ENCODE data around the gene REL. TPM values are rescaled to one million over a fixed set of nuclear protein-coding genes. Genes with fewer than 3 reads are reported as not detected.

REL gene
- total and polyA plus RNA-seq, 2 of the 4 experiments (the other 2 are of a cell fraction), result 1.3 to 4.3 TPM

- no TSS peak for BruUV-seq (replicated peaks)
- CTCF ChIA-PET, result no interaction called here
- in situ Hi-C loops (cut with MboI; ENCODE audit: low sequenced_read_pairs), result no loop called here
These were observed 22.5 kb upstream of the REL start for GRCh38 chr2:60858897-60859311.

More at GRCh38 chr2:60858897-60859311, 22.5 kb upstream of the REL start:
- Histone ChIP-seq H3K27me3 (ENCODE audit: control insufficient read depth, insufficient read depth, low read length) (peaks cover 7% of the 10 kb centered on the region), H3K23ac (ENCODE audit: low read depth, low read length) (no peak overlapping the region), H4K91ac (ENCODE audit: insufficient read depth, low read depth, low read length) (no peak overlapping the region), H2AK9ac (replicated peaks; ENCODE audit: low read depth, low read length, poor library complexity) (no peak overlapping the region), H3K9me3 (ENCODE audit: control insufficient read depth, insufficient read depth, low read length) (peaks cover 2% of the 10 kb centered on the region; the same call in 1 of the 2 replicates), H3K36me3 (ENCODE audit: control insufficient read depth, insufficient read depth, low read length) (no peaks in the 10 kb centered on the region), H3K9me1 (ENCODE audit: insufficient read depth, low read length) (no peaks in the 10 kb centered on the region), H2AK5ac (ENCODE audit: low read depth, low read length) (no peak overlapping the region), H3K4me3 (ENCODE audit: insufficient read depth, low read depth, low read length) (no peak overlapping the region), H3K9ac (ENCODE audit: low read depth, low read length) (no peak overlapping the region), H4K20me1 (ENCODE audit: insufficient read depth, low read length) (no peaks in the 10 kb centered on the region), H3K4ac (ENCODE audit: low read depth, low read length) (no peak overlapping the region), H2BK120ac (ENCODE audit: low read depth, low read length) (no peak overlapping the region), H4K8ac (ENCODE audit: low read depth in 2 of 2, low read length in 2 of 2) (no peak overlapping the region), H2BK15ac (ENCODE audit: low read depth, low read length) (no peak overlapping the region), H3K56ac (ENCODE audit: extremely low read depth, insufficient read depth, low read length) (no peak overlapping the region), H3K79me1 (ENCODE audit: low read depth in 1 of 2, low read length in 2 of 2) (no peaks in the 10 kb centered on the region), H2AFZ (replicated peaks; ENCODE audit: low read length, poor library complexity) (no peak overlapping the region), H3K18ac (ENCODE audit: low read depth, low read length) (no peak overlapping the region), H3K4me1 (ENCODE audit: control insufficient read depth, insufficient read depth, low read length) (no peaks in the 10 kb centered on the region), H2BK5ac (ENCODE audit: low read depth, low read length, poor library complexity, severe bottlenecking) (no peak overlapping the region), H3K14ac (replicated peaks; ENCODE audit: low read depth, low read length) (no peak overlapping the region), H3K27ac (ENCODE audit: insufficient read depth, low read length) (no peak overlapping the region), H3K4me2 (ENCODE audit: low read depth, low read length) (no peak overlapping the region), H2BK20ac (ENCODE audit: low read depth, low read length) (no peak overlapping the region), H4K5ac (ENCODE audit: low read depth, low read length) (no peak overlapping the region)
- TF ChIP-seq USF2 (IDR thresholded peaks at IDR 0.05; ENCODE audit: low read depth, low read length) (no peak), FOS (IDR thresholded peaks at IDR 0.05; ENCODE audit: low read depth, low read length) (no peak), ELK1 (IDR thresholded peaks at IDR 0.05; ENCODE audit: borderline replicate concordance, low read depth, low read length) (no peak), MAZ (IDR thresholded peaks at IDR 0.05; ENCODE audit: borderline replicate concordance, low read depth, low read length) (no peak), RAD21 (IDR thresholded peaks at IDR 0.05; ENCODE audit: low read length) (no peak), NFE2L2 (IDR thresholded peaks at IDR 0.05; ENCODE audit: low read depth, low read length) (no peak), MAFK (IDR thresholded peaks at IDR 0.05; ENCODE audit: low read depth, low read length) (no peak), CEBPB (IDR thresholded peaks at IDR 0.05; ENCODE audit: low read depth, low read length) (no peak), RCOR1 (IDR thresholded peaks at IDR 0.05; ENCODE audit: insufficient replicate concordance, low read length) (no peak), CTCF (conservative IDR thresholded peaks at IDR 0.05; ENCODE audit: low read depth, low read length) (no peak), POLR2A (IDR thresholded peaks at IDR 0.05; ENCODE audit: low read depth, low read length) (no peak), SMC3 (IDR thresholded peaks at IDR 0.05; ENCODE audit: low read depth, low read length) (no peak), MXI1 (IDR thresholded peaks at IDR 0.05; ENCODE audit: borderline replicate concordance, low read depth, low read length) (no peak), CHD1 (IDR thresholded peaks at IDR 0.05; ENCODE audit: low read depth, low read length) (no peak), RFX5 (IDR thresholded peaks at IDR 0.05; ENCODE audit: low read depth, low read length) (no peak), BHLHE40 (IDR thresholded peaks at IDR 0.05; ENCODE audit: low read depth, low read length) (no peak)
- dilution Hi-C loops (cut with HindIII; ENCODE audit: low sequenced_read_pairs, unreplicated experiment) (no loop called here), intact Hi-C loops (cut with micrococcal nuclease) (no loop called here)
- POLR2A ChIA-PET (ENCODE audit: unreplicated experiment), result no interaction called here
- ATAC-seq (ENCODE audit: low read depth) (no peak), DNase-seq (no peak)
- WGBS, 2 experiments (ENCODE audit: extremely low coverage in 2 of 2, insufficient read length in 1 of 2), result 67% methylated on average over 3 of the region's 3 CpGs; no CpG with 5 or more reads in 1 of the 2 experiments

Data from IMR-90 (cell line).